ENCODE data around the gene THRB. TPM values are rescaled to one million over a fixed set of nuclear protein-coding genes. Genes with fewer than 3 reads are reported as not detected.

The THRB gene
- total and polyA plus RNA-seq, 7 experiments from 2014 or later, result 0.05 to 1.0 (median 0.16) TPM; not detected in 4

DNA sequence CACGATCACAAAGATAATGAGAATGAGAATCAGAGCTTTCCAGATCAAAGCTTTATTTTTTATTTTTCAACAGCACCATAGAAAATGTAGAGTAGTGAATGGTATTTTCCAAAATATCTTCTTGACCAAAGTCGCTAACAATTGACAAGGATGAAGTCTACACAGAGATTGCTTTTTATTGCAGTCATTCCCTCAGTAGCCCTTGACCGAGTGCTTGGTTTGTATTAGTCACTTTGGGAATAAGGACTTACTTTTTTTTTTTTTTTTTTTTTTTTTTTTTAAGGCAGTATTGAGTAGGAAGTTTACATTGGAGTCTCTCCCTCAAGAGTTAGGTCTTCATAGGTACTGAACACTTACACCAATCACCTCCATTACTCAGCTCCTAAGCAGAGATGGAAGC is 39.8 kb downstream of the THRB start:
- H3K27me3 ChIP-seq (ENCODE audit: control insufficient read depth in 2 of 2, insufficient read depth in 2 of 2, low read length in 2 of 2), result no peaks in the 10 kb centered on the region

DNA sequence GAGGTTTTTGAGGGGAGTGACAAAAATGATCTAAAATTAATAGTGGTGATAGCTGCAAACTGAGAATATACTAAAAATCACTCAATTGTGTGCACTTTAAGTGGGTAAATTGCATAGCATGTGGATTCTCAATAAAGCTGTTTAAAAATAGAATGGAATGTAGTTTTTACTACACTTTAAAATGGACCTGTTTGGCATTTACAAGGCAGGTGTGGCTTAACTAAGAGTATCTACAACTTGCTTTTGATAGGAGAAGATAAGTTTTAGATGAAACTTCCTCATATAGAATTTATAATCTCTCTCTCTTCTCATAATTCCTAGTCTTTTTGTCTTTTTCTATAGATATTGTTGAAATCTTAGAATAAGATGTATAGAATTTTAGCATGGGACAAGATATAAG is 40.3 kb downstream of the THRB start:
- POLR2A ChIA-PET, result interaction anchor here (0.8 kb wide), 1 partner anchor 19 kb away, joined by 3 read pairs; no protein-coding TSS in a partner anchor
- H3K27ac Mint-ChIP-seq, result no peak overlapping the region
- H3K9me3 ChIP-seq (ENCODE audit: control insufficient read depth in 2 of 3, low read length in 3 of 3), result no peaks in the 10 kb centered on the region
- intact Hi-C loops (cut with micrococcal nuclease), result no loop called here
- no peaks in the 10 kb centered on the region for H3K27me3 ChIP-seq (ENCODE audit: control insufficient read depth in 2 of 2, insufficient read depth in 2 of 2, low read length in 2 of 2)
- no peaks in the 10 kb centered on the region for H3K4me1 ChIP-seq (ENCODE audit: control insufficient read depth in 2 of 2, insufficient read depth in 2 of 2, low read length in 2 of 2)
- H3K9me3 Mint-ChIP-seq, result peaks cover 0 to 4% (median 0%) of the 10 kb centered on the region in 11 donors
- H3K36me3 Mint-ChIP-seq, result no peaks in the 10 kb centered on the region
- no peak for ATAC-seq
- DNase-seq, result no peak
- H3K27me3 Mint-ChIP-seq, result no peaks in the 10 kb centered on the region
- no peak overlapping the region for H3K27ac ChIP-seq (ENCODE audit: low read depth, low read length)
- no peak overlapping the region for H3K4me3 ChIP-seq (ENCODE audit: low read length)
- no peak overlapping the region for H3K4me3 Mint-ChIP-seq
- CTCF ChIA-PET, result no interaction called here
- H3K36me3 ChIP-seq (ENCODE audit: control insufficient read depth in 2 of 3, insufficient read depth in 3 of 3, low read length in 3 of 3), result no peaks in the 10 kb centered on the region
- H3K4me1 Mint-ChIP-seq, result no peaks in the 10 kb centered on the region

More for the DNA sequence above, 39.8 kb downstream of the THRB start:
- no peaks in the 10 kb centered on the region for H3K36me3 Mint-ChIP-seq
- H3K27me3 Mint-ChIP-seq, result no peaks in the 10 kb centered on the region
- H3K27ac Mint-ChIP-seq, result no peak overlapping the region
- Histone ChIP-seq H3K9me3 (ENCODE audit: control insufficient read depth in 2 of 3, low read length in 3 of 3) (no peaks in the 10 kb centered on the region), H3K4me1 (ENCODE audit: control insufficient read depth in 2 of 2, insufficient read depth in 2 of 2, low read length in 2 of 2) (no peaks in the 10 kb centered on the region), H3K4me3 (ENCODE audit: low read length) (no peak overlapping the region), H3K27ac (ENCODE audit: low read depth, low read length) (no peak overlapping the region), H3K36me3 (ENCODE audit: control insufficient read depth in 2 of 3, insufficient read depth in 3 of 3, low read length in 3 of 3) (no peaks in the 10 kb centered on the region)
- H3K4me3 Mint-ChIP-seq, result no peak overlapping the region
- intact Hi-C loops (cut with micrococcal nuclease), result no loop called here
- ATAC-seq (no peak), DNase-seq (no peak)
- peaks cover 0 to 4% (median 0%) of the 10 kb centered on the region in 11 donors for H3K9me3 Mint-ChIP-seq
- POLR2A ChIA-PET, result interaction anchor here (0.8 kb wide), 1 partner anchor 20 kb away, joined by 3 read pairs; no protein-coding TSS in a partner anchor
- CTCF ChIA-PET, result no interaction called here
- no peaks in the 10 kb centered on the region for H3K4me1 Mint-ChIP-seq

DNA sequence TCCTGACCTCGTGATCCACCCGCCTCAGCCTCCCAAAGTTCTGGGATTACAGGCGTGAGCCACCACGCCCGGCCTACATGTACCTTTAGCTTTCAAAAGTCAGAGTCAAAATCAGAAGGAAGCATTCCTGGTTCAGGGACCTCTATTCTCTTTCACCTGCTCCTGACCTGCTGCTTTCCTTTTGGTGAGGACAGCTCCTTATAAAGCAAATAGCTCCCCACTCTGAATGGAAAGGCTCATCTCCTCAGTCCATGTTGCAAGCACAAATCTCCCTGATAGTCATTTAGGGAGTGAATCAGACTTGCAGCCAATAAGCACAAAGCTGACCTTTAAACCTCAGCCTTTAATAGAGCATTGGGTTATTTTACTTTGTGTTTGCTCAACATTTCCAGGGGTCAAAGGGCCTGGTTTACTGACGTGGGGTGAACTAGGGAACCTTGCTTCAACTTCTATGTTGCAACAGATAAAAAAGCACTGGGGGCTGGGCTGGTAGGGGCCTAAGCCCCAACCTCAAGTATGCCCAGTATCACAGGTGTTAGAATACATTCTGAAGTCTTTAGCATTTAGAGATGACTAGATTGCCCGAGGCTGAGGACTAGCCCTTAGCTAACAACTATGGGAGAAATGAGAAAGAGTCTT is 43.1 kb downstream of the THRB start:
- Mint-ChIP-seq H3K36me3 (no peaks in the 10 kb centered on the region), H3K27ac (no peak overlapping the region), H3K4me3 (no peak overlapping the region), H3K27me3 (no peaks in the 10 kb centered on the region), H3K9me3 (peaks cover 0 to 4% (median 0%) of the 10 kb centered on the region in 11 donors), H3K4me1 (no peaks in the 10 kb centered on the region)
- H3K9me3 ChIP-seq (ENCODE audit: control insufficient read depth in 2 of 3, low read length in 3 of 3), result no peaks in the 10 kb centered on the region
- no peaks in the 10 kb centered on the region for H3K4me1 ChIP-seq (ENCODE audit: control insufficient read depth in 2 of 2, insufficient read depth in 2 of 2, low read length in 2 of 2)
- H3K27me3 ChIP-seq (ENCODE audit: control insufficient read depth in 2 of 2, insufficient read depth in 2 of 2, low read length in 2 of 2), result no peaks in the 10 kb centered on the region
- ChIA-PET POLR2A (no interaction called here), CTCF (no interaction called here)
- intact Hi-C loops (cut with micrococcal nuclease), result no loop called here
- ATAC-seq (no peak), DNase-seq (no peak)
- no peak overlapping the region for H3K4me3 ChIP-seq (ENCODE audit: low read length)
- H3K27ac ChIP-seq (ENCODE audit: low read depth, low read length), result no peak overlapping the region
- no peaks in the 10 kb centered on the region for H3K36me3 ChIP-seq (ENCODE audit: control insufficient read depth in 2 of 3, insufficient read depth in 3 of 3, low read length in 3 of 3)

DNA sequence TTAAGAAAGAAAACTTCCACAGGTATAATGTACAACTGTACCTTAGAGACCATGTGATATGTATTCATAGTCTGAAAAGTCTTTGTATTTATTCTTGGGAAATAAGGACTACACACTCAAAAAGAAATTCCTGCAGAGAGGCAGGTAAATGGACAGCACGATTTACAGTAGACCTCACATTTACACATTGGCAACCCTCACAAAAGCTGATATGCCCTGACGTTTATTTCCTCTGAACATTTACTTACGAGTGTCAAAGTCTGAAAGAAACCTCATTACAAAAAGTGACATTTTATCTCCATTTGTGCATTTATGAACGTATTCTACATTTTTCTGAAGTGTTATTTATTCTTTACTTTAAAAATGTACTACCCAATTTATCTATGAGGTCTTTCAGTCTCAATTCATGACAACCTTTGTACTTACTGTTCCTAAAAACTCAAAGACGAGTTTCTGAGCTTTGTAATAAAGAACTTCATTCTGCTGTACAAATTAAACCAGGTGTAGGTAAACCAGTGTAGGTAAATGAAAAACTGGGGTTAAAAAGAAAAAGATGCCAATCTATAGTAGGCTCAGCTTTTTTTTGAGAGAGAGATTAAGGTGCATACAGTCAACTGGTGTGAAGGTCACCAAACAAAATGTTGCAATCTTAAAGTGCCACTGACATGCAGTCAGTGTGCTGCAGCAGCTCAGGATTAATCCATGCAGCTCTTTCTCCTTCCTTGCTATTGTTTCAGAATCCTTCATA is 44.3 kb downstream of the THRB start:
- peaks cover 0 to 4% (median 0%) of the 10 kb centered on the region in 11 donors for H3K9me3 Mint-ChIP-seq
- no peaks in the 10 kb centered on the region for H3K36me3 Mint-ChIP-seq
- H3K27ac Mint-ChIP-seq, result no peak overlapping the region
- no peak overlapping the region for H3K4me3 ChIP-seq (ENCODE audit: low read length)
- H3K27ac ChIP-seq (ENCODE audit: low read depth, low read length), result no peak overlapping the region
- H3K36me3 ChIP-seq (ENCODE audit: control insufficient read depth in 2 of 3, insufficient read depth in 3 of 3, low read length in 3 of 3), result no peaks in the 10 kb centered on the region
- POLR2A ChIA-PET, result no interaction called here
- no peaks in the 10 kb centered on the region for H3K27me3 ChIP-seq (ENCODE audit: control insufficient read depth in 2 of 2, insufficient read depth in 2 of 2, low read length in 2 of 2)
- no peak overlapping the region for H3K4me3 Mint-ChIP-seq
- H3K4me1 ChIP-seq (ENCODE audit: control insufficient read depth in 2 of 2, insufficient read depth in 2 of 2, low read length in 2 of 2), result no peaks in the 10 kb centered on the region
- H3K9me3 ChIP-seq (ENCODE audit: control insufficient read depth in 2 of 3, low read length in 3 of 3), result no peaks in the 10 kb centered on the region
- no peak for ATAC-seq
- H3K4me1 Mint-ChIP-seq, result no peaks in the 10 kb centered on the region
- intact Hi-C loops (cut with micrococcal nuclease), result no loop called here
- no peaks in the 10 kb centered on the region for H3K27me3 Mint-ChIP-seq
- CTCF ChIA-PET, result no interaction called here
- DNase-seq, result no peak

DNA sequence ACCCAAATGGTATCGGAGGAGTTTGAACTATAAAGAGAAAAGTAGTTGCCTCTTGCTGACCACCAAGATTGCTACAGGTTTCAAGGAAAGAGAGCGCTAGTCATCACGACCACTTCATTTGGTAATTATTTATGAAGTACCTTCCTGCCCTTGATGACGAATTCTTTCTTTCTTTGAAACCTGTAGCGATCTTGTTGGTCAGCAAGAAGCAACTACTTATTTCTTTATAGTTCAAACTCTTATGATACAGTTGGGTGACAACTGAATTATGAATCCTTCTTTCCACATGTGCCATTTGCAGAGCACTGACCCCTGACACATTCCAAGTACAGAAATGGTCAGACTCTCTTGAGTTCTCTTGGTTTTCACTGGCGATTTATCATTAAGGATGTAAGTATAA is 46.8 kb downstream of the THRB start:
- ChIA-PET POLR2A (no interaction called here), CTCF (no interaction called here)
- Histone ChIP-seq H3K36me3 (ENCODE audit: control insufficient read depth in 2 of 3, insufficient read depth in 3 of 3, low read length in 3 of 3) (no peaks in the 10 kb centered on the region), H3K4me1 (ENCODE audit: control insufficient read depth in 2 of 2, insufficient read depth in 2 of 2, low read length in 2 of 2) (no peaks in the 10 kb centered on the region), H3K27me3 (ENCODE audit: control insufficient read depth in 2 of 2, insufficient read depth in 2 of 2, low read length in 2 of 2) (no peaks in the 10 kb centered on the region), H3K4me3 (ENCODE audit: low read length) (no peak overlapping the region), H3K27ac (ENCODE audit: low read depth, low read length) (no peak overlapping the region), H3K9me3 (ENCODE audit: control insufficient read depth in 2 of 3, low read length in 3 of 3) (no peaks in the 10 kb centered on the region)
- no peak for ATAC-seq
- Mint-ChIP-seq H3K27ac (no peak overlapping the region), H3K36me3 (no peaks in the 10 kb centered on the region), H3K27me3 (no peaks in the 10 kb centered on the region), H3K4me1 (no peaks in the 10 kb centered on the region), H3K9me3 (peaks cover 0 to 2% (median 0%) of the 10 kb centered on the region in 11 donors), H3K4me3 (no peak overlapping the region)
- intact Hi-C loops (cut with micrococcal nuclease), result no loop called here
- DNase-seq, result no peak

DNA sequence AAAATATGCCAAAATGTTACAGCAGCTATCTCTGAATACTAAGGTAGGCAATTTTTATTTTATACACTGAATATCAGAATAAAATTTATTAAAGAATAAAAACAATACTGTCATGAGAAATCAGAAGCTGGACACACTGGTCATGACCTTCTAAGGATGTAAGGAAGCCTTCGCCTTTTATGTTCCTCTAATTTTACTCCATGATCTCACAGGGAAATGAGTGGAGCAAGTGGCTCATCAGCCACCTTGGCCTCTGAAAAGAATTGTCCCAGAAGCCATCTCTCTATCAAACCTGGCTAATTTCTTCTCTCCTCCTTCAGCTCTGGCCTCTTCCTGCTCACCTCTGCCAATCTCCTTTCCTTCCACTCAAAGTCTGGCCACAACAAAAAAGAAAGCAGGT is 48.6 kb downstream of the THRB start:
- no peak for ATAC-seq
- H3K4me3 Mint-ChIP-seq, result no peak overlapping the region
- ChIA-PET CTCF (no interaction called here), POLR2A (no interaction called here)
- H3K4me1 Mint-ChIP-seq, result no peaks in the 10 kb centered on the region
- H3K4me3 ChIP-seq (ENCODE audit: low read length), result no peak overlapping the region
- H3K9me3 ChIP-seq (ENCODE audit: control insufficient read depth in 2 of 3, low read length in 3 of 3), result no peaks in the 10 kb centered on the region
- intact Hi-C loops (cut with micrococcal nuclease), result no loop called here
- no peak overlapping the region for H3K27ac ChIP-seq (ENCODE audit: low read depth, low read length)
- peaks cover 0 to 4% (median 0%) of the 10 kb centered on the region in 11 donors for H3K9me3 Mint-ChIP-seq
- H3K27me3 ChIP-seq (ENCODE audit: control insufficient read depth in 2 of 2, insufficient read depth in 2 of 2, low read length in 2 of 2), result no peaks in the 10 kb centered on the region
- no peak for DNase-seq
- no peaks in the 10 kb centered on the region for H3K36me3 Mint-ChIP-seq
- no peak overlapping the region for H3K27ac Mint-ChIP-seq
- H3K4me1 ChIP-seq (ENCODE audit: control insufficient read depth in 2 of 2, insufficient read depth in 2 of 2, low read length in 2 of 2), result no peaks in the 10 kb centered on the region
- no peaks in the 10 kb centered on the region for H3K36me3 ChIP-seq (ENCODE audit: control insufficient read depth in 2 of 3, insufficient read depth in 3 of 3, low read length in 3 of 3)
- H3K27me3 Mint-ChIP-seq, result no peaks in the 10 kb centered on the region

DNA sequence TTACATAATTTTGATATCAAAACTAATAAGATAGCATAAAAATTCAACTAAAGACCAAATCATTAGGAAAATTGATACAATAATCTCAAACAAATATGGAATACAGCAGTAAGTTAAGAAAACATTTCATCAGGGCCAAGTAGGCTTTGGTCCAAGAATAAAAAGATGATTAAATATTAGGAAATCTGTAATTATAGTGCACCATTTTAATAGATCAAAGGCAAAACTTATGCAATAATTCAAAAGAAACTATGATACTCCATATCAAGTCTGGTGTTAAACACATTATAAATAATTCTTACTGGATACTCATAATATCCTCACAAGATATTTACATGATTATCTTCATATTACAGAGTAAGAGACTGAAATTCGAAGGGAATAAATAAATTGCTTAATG is 51.2 kb downstream of the THRB start:
- no peaks in the 10 kb centered on the region for H3K27me3 Mint-ChIP-seq
- Histone ChIP-seq H3K27me3 (ENCODE audit: control insufficient read depth in 2 of 2, insufficient read depth in 2 of 2, low read length in 2 of 2) (no peaks in the 10 kb centered on the region), H3K36me3 (ENCODE audit: control insufficient read depth in 2 of 3, insufficient read depth in 3 of 3, low read length in 3 of 3) (no peaks in the 10 kb centered on the region), H3K9me3 (ENCODE audit: control insufficient read depth in 2 of 3, low read length in 3 of 3) (no peaks in the 10 kb centered on the region), H3K27ac (ENCODE audit: low read depth, low read length) (no peak overlapping the region), H3K4me3 (ENCODE audit: low read length) (no peak overlapping the region), H3K4me1 (ENCODE audit: control insufficient read depth in 2 of 2, insufficient read depth in 2 of 2, low read length in 2 of 2) (no peaks in the 10 kb centered on the region)
- DNase-seq (no peak), ATAC-seq (no peak)
- ChIA-PET POLR2A (no interaction called here), CTCF (no interaction called here)
- H3K27ac Mint-ChIP-seq, result no peak overlapping the region
- no peaks in the 10 kb centered on the region for H3K4me1 Mint-ChIP-seq
- intact Hi-C loops (cut with micrococcal nuclease), result no loop called here
- no peak overlapping the region for H3K4me3 Mint-ChIP-seq
- H3K36me3 Mint-ChIP-seq, result no peaks in the 10 kb centered on the region
- peaks cover 0 to 2% (median 0%) of the 10 kb centered on the region in 11 donors for H3K9me3 Mint-ChIP-seq

All from naive thymus-derived CD4-positive, alpha-beta T cell (primary cell).